ENCODE results near the gene PTPRD. TPM values are rescaled to one million over a fixed set of nuclear protein-coding genes. Genes with fewer than 3 reads are reported as not detected.

Gene PTPRD
- total RNA-seq, 1 donor from 2014 or later = 109 TPM

GRCh38 chr9:8389531-8389930 lies 2223.3 kb downstream of the PTPRD start:
- H3K4me3 Mint-ChIP-seq = no peak overlapping the region
- no peak for DNase-seq (ENCODE audit: low spot score in 2 of 2, unreplicated experiment in 2 of 2)
- H3K36me3 Mint-ChIP-seq = no peaks in the 10 kb centered on the region
- H3K27me3 Mint-ChIP-seq (ENCODE audit: low read depth) = no peaks in the 10 kb centered on the region
- H3K27ac Mint-ChIP-seq = no peak overlapping the region
- TF ChIP-seq, protein P1, sequence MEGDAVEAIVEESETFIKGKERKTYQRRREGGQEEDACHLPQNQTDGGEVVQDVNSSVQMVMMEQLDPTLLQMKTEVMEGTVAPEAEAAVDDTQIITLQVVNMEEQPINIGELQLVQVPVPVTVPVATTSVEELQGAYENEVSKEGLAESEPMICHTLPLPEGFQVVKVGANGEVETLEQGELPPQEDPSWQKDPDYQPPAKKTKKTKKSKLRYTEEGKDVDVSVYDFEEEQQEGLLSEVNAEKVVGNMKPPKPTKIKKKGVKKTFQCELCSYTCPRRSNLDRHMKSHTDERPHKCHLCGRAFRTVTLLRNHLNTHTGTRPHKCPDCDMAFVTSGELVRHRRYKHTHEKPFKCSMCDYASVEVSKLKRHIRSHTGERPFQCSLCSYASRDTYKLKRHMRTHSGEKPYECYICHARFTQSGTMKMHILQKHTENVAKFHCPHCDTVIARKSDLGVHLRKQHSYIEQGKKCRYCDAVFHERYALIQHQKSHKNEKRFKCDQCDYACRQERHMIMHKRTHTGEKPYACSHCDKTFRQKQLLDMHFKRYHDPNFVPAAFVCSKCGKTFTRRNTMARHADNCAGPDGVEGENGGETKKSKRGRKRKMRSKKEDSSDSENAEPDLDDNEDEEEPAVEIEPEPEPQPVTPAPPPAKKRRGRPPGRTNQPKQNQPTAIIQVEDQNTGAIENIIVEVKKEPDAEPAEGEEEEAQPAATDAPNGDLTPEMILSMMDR (IDR thresholded peaks at IDR 0.05; ENCODE audit: unreplicated experiment) = no peak
- no peaks in the 10 kb centered on the region for H3K9me3 Mint-ChIP-seq
- H3K4me1 Mint-ChIP-seq = peaks cover 27% of the 10 kb centered on the region

- Mint-ChIP-seq H3K9me3 (no peaks in the 10 kb centered on the region), H3K27me3 (ENCODE audit: low read depth) (no peaks in the 10 kb centered on the region), H3K4me1 (peaks cover 32% of the 10 kb centered on the region), H3K4me3 (no peak overlapping the region), H3K36me3 (no peaks in the 10 kb centered on the region), H3K27ac (no peak overlapping the region)
- TF ChIP-seq, protein P1 (IDR thresholded peaks at IDR 0.05; ENCODE audit: unreplicated experiment) = no peak
- no peak for DNase-seq (ENCODE audit: low spot score in 2 of 2, unreplicated experiment in 2 of 2)
Observed at GRCh38 chr9:8388132-8388531, 2224.7 kb downstream of the PTPRD start.

DNA sequence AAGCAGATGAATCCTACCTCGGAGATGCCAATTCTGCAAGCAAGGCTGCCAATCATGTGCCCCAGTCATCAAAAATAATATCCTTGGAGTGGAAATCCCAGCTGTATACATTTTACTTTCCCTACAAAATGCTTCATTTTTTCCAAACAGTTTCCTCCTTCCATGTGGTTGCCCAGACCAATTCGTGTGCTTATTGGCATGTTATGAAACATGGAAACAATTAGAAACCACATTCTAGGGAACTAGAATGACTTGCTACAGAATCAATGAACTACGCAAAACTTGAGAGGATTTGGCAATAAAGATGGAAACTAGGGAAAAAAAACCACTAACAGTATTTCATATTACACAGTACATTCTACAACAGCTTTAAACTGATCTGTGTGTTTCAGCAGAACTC lies 2228.7 kb downstream of the PTPRD start:
- Mint-ChIP-seq H3K27ac (no peak overlapping the region), H3K27me3 (ENCODE audit: low read depth) (no peaks in the 10 kb centered on the region), H3K36me3 (no peaks in the 10 kb centered on the region), H3K9me3 (no peaks in the 10 kb centered on the region), H3K4me1 (peaks cover 31% of the 10 kb centered on the region), H3K4me3 (no peak overlapping the region)
- DNase-seq (ENCODE audit: low spot score in 2 of 2, unreplicated experiment in 2 of 2) = no peak
- TF ChIP-seq, protein P1 (IDR thresholded peaks at IDR 0.05; ENCODE audit: unreplicated experiment) = no peak

DNA sequence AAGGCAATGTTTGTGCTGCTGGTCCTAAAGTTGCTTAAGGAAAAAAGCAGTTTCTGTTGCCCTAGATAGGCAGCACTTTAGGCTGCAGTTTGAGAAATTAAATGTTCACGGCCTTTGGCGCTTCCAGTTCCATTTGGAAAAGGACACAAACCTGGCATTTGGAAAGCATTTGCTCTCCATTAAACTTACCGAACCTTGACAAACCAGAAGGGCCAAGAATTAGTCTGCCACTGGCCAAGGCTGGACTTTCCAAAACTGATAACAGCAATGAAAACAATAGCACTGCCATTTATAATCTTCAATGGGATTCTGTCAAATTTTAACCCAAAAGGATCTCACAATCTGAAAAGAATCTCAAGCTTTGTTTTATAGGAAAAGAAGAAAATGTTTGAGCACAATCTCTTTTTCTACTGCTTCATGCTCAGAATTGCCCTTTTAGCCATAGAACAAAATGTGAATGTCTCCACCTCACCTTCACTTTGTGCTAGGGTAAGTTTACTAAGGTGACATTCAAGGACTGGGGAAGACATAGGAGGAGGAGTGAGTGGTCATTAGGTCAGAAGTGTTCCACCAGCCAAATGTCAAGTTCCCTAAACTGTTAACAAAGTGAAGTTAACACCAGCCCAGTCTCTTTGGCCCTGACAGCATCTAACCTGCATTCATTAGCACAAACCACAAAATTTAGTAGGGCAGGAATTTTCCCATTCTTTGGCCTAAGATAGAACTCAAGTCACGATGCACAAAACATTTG lies 2229.8 kb downstream of the PTPRD start:
- Mint-ChIP-seq H3K4me3 (no peak overlapping the region), H3K9me3 (no peaks in the 10 kb centered on the region), H3K27me3 (ENCODE audit: low read depth) (no peaks in the 10 kb centered on the region), H3K4me1 (peaks cover 28% of the 10 kb centered on the region), H3K36me3 (no peaks in the 10 kb centered on the region), H3K27ac (no peak overlapping the region)
- TF ChIP-seq, protein P1 (IDR thresholded peaks at IDR 0.05; ENCODE audit: unreplicated experiment) = no peak
- no peak for DNase-seq (ENCODE audit: low spot score in 2 of 2, unreplicated experiment in 2 of 2)

- H3K27me3 Mint-ChIP-seq (ENCODE audit: low read depth) = no peaks in the 10 kb centered on the region
- H3K9me3 Mint-ChIP-seq = no peaks in the 10 kb centered on the region
- TF ChIP-seq, protein P1 (IDR thresholded peaks at IDR 0.05; ENCODE audit: unreplicated experiment) = no peak
- no peak overlapping the region for H3K27ac Mint-ChIP-seq
- DNase-seq (ENCODE audit: low spot score in 2 of 2, unreplicated experiment in 2 of 2) = no peak
- H3K36me3 Mint-ChIP-seq = no peaks in the 10 kb centered on the region
- H3K4me1 Mint-ChIP-seq = peaks cover 22% of the 10 kb centered on the region
- H3K4me3 Mint-ChIP-seq = no peak overlapping the region
Observed at GRCh38 chr9:8382266-8382665, 2230.5 kb downstream of the PTPRD start.

Measured in mesothelial cell of epicardium (in vitro differentiated cells).